NOMO-1 (cell line): ENCODE results near the gene GNAT3.

ENCODE experiments used
- DNase-seq, 2 experiments: peaks; one replicate each; lab custom pipeline; 2025; ENCODE audit not compliant: unreplicated experiment in 2 of 2; lab: John Stamatoyannopoulos, UW

GNAT3 gene

GRCh38 chr7:80511964-80512363, at the start of gene GNAT3:
Gene GNAT3, minus strand, starts transcription at chr7:80512064. Its CDS starts 138 bp downstream, at chr7:80511926.
- DNase-seq, result no peak

- DNase-seq, result no peak
Observed at GRCh38 chr7:80558116-80558515, 46.3 kb upstream of the GNAT3 start.

- DNase-seq, result peak in 1 of 2 experiments; percentile 20
Observed at GRCh38 chr7:80552031-80552694, 40.3 kb upstream of the GNAT3 start.

GRCh38 chr7:80550005-80550404, 38.1 kb upstream of the GNAT3 start:
- no peak for DNase-seq

GRCh38 chr7:80548840-80549530, 37.1 kb upstream of the GNAT3 start:
- DNase-seq, result no peak

- DNase-seq, result no peak
Observed at GRCh38 chr7:80542398-80542797, 30.5 kb upstream of the GNAT3 start.

- DNase-seq, result no peak
Observed at GRCh38 chr7:80540836-80541235, 29.0 kb upstream of the GNAT3 start.

GRCh38 chr7:80537091-80537490, 25.2 kb upstream of the GNAT3 start:
- peak in 1 of 2 experiments; percentile 30 for DNase-seq

GRCh38 chr7:80536426-80536825, 24.6 kb upstream of the GNAT3 start:
- DNase-seq, result peak; percentile 65 to 86

- no peak for DNase-seq
Observed at GRCh38 chr7:80533287-80533686, 21.4 kb upstream of the GNAT3 start.

- DNase-seq, result no peak
Observed at GRCh38 chr7:80532153-80532552, 20.3 kb upstream of the GNAT3 start.

- no peak for DNase-seq
Observed at GRCh38 chr7:80530136-80530535, 18.3 kb upstream of the GNAT3 start.

GRCh38 chr7:80529362-80529761, 17.5 kb upstream of the GNAT3 start:
- no peak for DNase-seq

GRCh38 chr7:80528689-80529088, 16.8 kb upstream of the GNAT3 start:
- DNase-seq, result no peak

GRCh38 chr7:80526472-80526871, 14.6 kb upstream of the GNAT3 start:
- no peak for DNase-seq

- no peak for DNase-seq
Observed at GRCh38 chr7:80524693-80525092, 12.8 kb upstream of the GNAT3 start.

- no peak for DNase-seq
Observed at GRCh38 chr7:80521809-80522208, 9.9 kb upstream of the GNAT3 start.

GRCh38 chr7:80520199-80520598, 8.3 kb upstream of the GNAT3 start:
- DNase-seq, result no peak

- DNase-seq, result peak; percentile 68 to 94
Observed at GRCh38 chr7:80517282-80517747, 5.5 kb upstream of the GNAT3 start.

GRCh38 chr7:80515298-80515697, 3.4 kb upstream of the GNAT3 start:
- no peak for DNase-seq

- DNase-seq, result no peak
Observed at GRCh38 chr7:80510021-80510420, 1.8 kb downstream of the GNAT3 start.

- no peak for DNase-seq
Observed at GRCh38 chr7:80508440-80508839, 3.4 kb downstream of the GNAT3 start.
